ENCODE data around the gene SLC9B1. TPM values are rescaled to one million over a fixed set of nuclear protein-coding genes. Genes with fewer than 3 reads are reported as not detected.
"Not testable (repeated sequence)": the region's sequence is repeated elsewhere in the genome, so short reads cannot be mapped to it uniquely, and the experiment has no call there.

The SLC9B1 gene
- total RNA-seq, 2 donors from 2014 or later, result 1.4 TPM

GRCh38 chr4:102945066-102945465 is 74.4 kb downstream of the SLC9B1 start:
- Mint-ChIP-seq H3K4me1 (no peaks in the 10 kb centered on the region), H3K4me3 (no peak overlapping the region), H3K27ac (no peak overlapping the region), H3K27me3 (ENCODE audit: insufficient read depth) (peaks cover 18% of the 10 kb centered on the region), H3K9me3 (peaks cover 2% of the 10 kb centered on the region), H3K36me3 (ENCODE audit: low read depth) (no peaks in the 10 kb centered on the region)
- H3K4me3 ChIP-seq (ENCODE audit: low read length), result no peak overlapping the region
- no peaks in the 10 kb centered on the region for H3K9me3 ChIP-seq (ENCODE audit: control insufficient read depth, low read length)
- H3K9ac ChIP-seq (ENCODE audit: extremely low read depth, low read length, poor library complexity, severe bottlenecking), result no peak overlapping the region
- no peaks in the 10 kb centered on the region for H3K27me3 ChIP-seq (ENCODE audit: control insufficient read depth, insufficient read depth, low read length, poor library complexity, severe bottlenecking)
- H3K4me1 ChIP-seq (ENCODE audit: control insufficient read depth, insufficient read depth, low read length), result no peaks in the 10 kb centered on the region
- 71 to 83% methylated on average over 1 to 3 of the region's 3 CpGs for WGBS, 2 experiments (ENCODE audit: insufficient coverage in 1 of 2, insufficient read length in 1 of 2)
- no peak for TF ChIP-seq CTCF (conservative IDR thresholded peaks at IDR 0.05)
- no peak overlapping the region for H3K27ac ChIP-seq (ENCODE audit: low read depth, low read length)
- no peaks in the 10 kb centered on the region for H3K36me3 ChIP-seq (ENCODE audit: control insufficient read depth, insufficient read depth, low read length)
- no peak for DNase-seq

GRCh38 chr4:102938063-102938462 is 81.4 kb downstream of the SLC9B1 start:
- H3K36me3 ChIP-seq (ENCODE audit: control insufficient read depth, insufficient read depth, low read length); H3K27ac ChIP-seq (ENCODE audit: low read depth, low read length); H3K9ac ChIP-seq (ENCODE audit: extremely low read depth, low read length, poor library complexity, severe bottlenecking); H3K9me3 Mint-ChIP-seq; H3K4me1 ChIP-seq (ENCODE audit: control insufficient read depth, insufficient read depth, low read length); H3K4me1 Mint-ChIP-seq; H3K36me3 Mint-ChIP-seq (ENCODE audit: low read depth); H3K27ac Mint-ChIP-seq; H3K9me3 ChIP-seq (ENCODE audit: control insufficient read depth, low read length); H3K4me3 ChIP-seq (ENCODE audit: low read length); H3K27me3 ChIP-seq (ENCODE audit: control insufficient read depth, insufficient read depth, low read length, poor library complexity, severe bottlenecking); H3K4me3 Mint-ChIP-seq; DNase-seq: not testable (repeated sequence)
- peaks cover 22% of the 10 kb centered on the region for H3K27me3 Mint-ChIP-seq (ENCODE audit: insufficient read depth)
- 80 to 81% methylated on average over 1 to 2 of the region's 2 CpGs for WGBS, 2 experiments (ENCODE audit: insufficient coverage in 1 of 2, insufficient read length in 1 of 2)

GRCh38 chr4:102935716-102936115 is 83.8 kb downstream of the SLC9B1 start:
- no peaks in the 10 kb centered on the region for H3K36me3 ChIP-seq (ENCODE audit: control insufficient read depth, insufficient read depth, low read length)
- no peaks in the 10 kb centered on the region for H3K9me3 ChIP-seq (ENCODE audit: control insufficient read depth, low read length)
- DNase-seq, result no peak
- Mint-ChIP-seq H3K27ac (no peak overlapping the region), H3K9me3 (no peaks in the 10 kb centered on the region), H3K36me3 (ENCODE audit: low read depth) (no peaks in the 10 kb centered on the region), H3K4me1 (peaks cover 4% of the 10 kb centered on the region), H3K27me3 (ENCODE audit: insufficient read depth) (peaks cover 8% of the 10 kb centered on the region), H3K4me3 (no peak overlapping the region)
- H3K27me3 ChIP-seq (ENCODE audit: control insufficient read depth, insufficient read depth, low read length, poor library complexity, severe bottlenecking), result no peaks in the 10 kb centered on the region
- H3K4me3 ChIP-seq (ENCODE audit: low read length), result no peak overlapping the region
- no peak for TF ChIP-seq CTCF (conservative IDR thresholded peaks at IDR 0.05)
- 84 to 90% methylated on average over 2 of the region's 2 CpGs for WGBS, 2 experiments (ENCODE audit: insufficient coverage in 1 of 2, insufficient read length in 1 of 2)
- no peak overlapping the region for H3K27ac ChIP-seq (ENCODE audit: low read depth, low read length)
- no peak overlapping the region for H3K9ac ChIP-seq (ENCODE audit: extremely low read depth, low read length, poor library complexity, severe bottlenecking)
- H3K4me1 ChIP-seq (ENCODE audit: control insufficient read depth, insufficient read depth, low read length), result no peaks in the 10 kb centered on the region

- not testable (repeated sequence) for H3K27me3 Mint-ChIP-seq (ENCODE audit: insufficient read depth); H3K27ac ChIP-seq (ENCODE audit: low read depth, low read length); H3K36me3 ChIP-seq (ENCODE audit: control insufficient read depth, insufficient read depth, low read length); H3K36me3 Mint-ChIP-seq (ENCODE audit: low read depth); H3K27ac Mint-ChIP-seq; H3K27me3 ChIP-seq (ENCODE audit: control insufficient read depth, insufficient read depth, low read length, poor library complexity, severe bottlenecking); H3K9ac ChIP-seq (ENCODE audit: extremely low read depth, low read length, poor library complexity, severe bottlenecking); H3K4me3 ChIP-seq (ENCODE audit: low read length); H3K4me1 Mint-ChIP-seq; H3K4me1 ChIP-seq (ENCODE audit: control insufficient read depth, insufficient read depth, low read length); H3K4me3 Mint-ChIP-seq; H3K9me3 ChIP-seq (ENCODE audit: control insufficient read depth, low read length)
- WGBS, 2 experiments (ENCODE audit: insufficient coverage in 1 of 2, insufficient read length in 1 of 2), result 83 to 84% methylated on average over 8 of the region's 8 CpGs
- H3K9me3 Mint-ChIP-seq, result peaks cover 36% of the 10 kb centered on the region
- DNase-seq, result peak; percentile 47
Observed at GRCh38 chr4:102919697-102920096, 99.8 kb downstream of the SLC9B1 start.

Measured in endodermal cell (in vitro differentiated cells).